HTERT RPE-1 (cell line): ENCODE measurements around the gene CCDC6.

Experiments
- in situ Hi-C: fragments of 300-500 bp; cut with MboI; formaldehyde crosslinking; loops from 4 replicates; pipeline ENCODE4 v1.14.3; 2020; ENCODE audit warnings: low sequenced_read_pairs

CCDC6 gene

GRCh38 chr10:59856104-59856503 lies 50.3 kb downstream of the CCDC6 start:
- in situ Hi-C loops = no loop called here

GRCh38 chr10:59854571-59854970 lies 51.8 kb downstream of the CCDC6 start:
- in situ Hi-C loops = no loop called here

- in situ Hi-C loops = no loop called here
Observed at GRCh38 chr10:59852670-59853069, 53.7 kb downstream of the CCDC6 start.

GRCh38 chr10:59851864-59852263 lies 54.5 kb downstream of the CCDC6 start:
- in situ Hi-C loops = no loop called here

- in situ Hi-C loops = no loop called here
Observed at GRCh38 chr10:59847888-59848287, 58.5 kb downstream of the CCDC6 start.

GRCh38 chr10:59847326-59847725 lies 59.0 kb downstream of the CCDC6 start:
- in situ Hi-C loops = no loop called here

GRCh38 chr10:59844436-59844835 lies 61.9 kb downstream of the CCDC6 start:
- in situ Hi-C loops = no loop called here

GRCh38 chr10:59843748-59844147 lies 62.6 kb downstream of the CCDC6 start:
- in situ Hi-C loops = no loop called here

- in situ Hi-C loops = no loop called here
Observed at GRCh38 chr10:59839576-59839975, 66.8 kb downstream of the CCDC6 start.

GRCh38 chr10:59838085-59838789 lies 68.1 kb downstream of the CCDC6 start:
- in situ Hi-C loops = no loop called here

- in situ Hi-C loops = no loop called here
Observed at GRCh38 chr10:59833810-59834209, 72.5 kb downstream of the CCDC6 start.

- in situ Hi-C loops = no loop called here
Observed at GRCh38 chr10:59832506-59832905, 73.8 kb downstream of the CCDC6 start.

- in situ Hi-C loops = no loop called here
Observed at GRCh38 chr10:59831658-59832503, 74.5 kb downstream of the CCDC6 start.

GRCh38 chr10:59830601-59831259 lies 75.6 kb downstream of the CCDC6 start:
- in situ Hi-C loops = no loop called here

GRCh38 chr10:59829601-59830000 lies 76.8 kb downstream of the CCDC6 start:
- in situ Hi-C loops = no loop called here

GRCh38 chr10:59829024-59829423 lies 77.3 kb downstream of the CCDC6 start:
- in situ Hi-C loops = no loop called here

- in situ Hi-C loops = no loop called here
Observed at GRCh38 chr10:59825932-59826331, 80.4 kb downstream of the CCDC6 start.

- in situ Hi-C loops = no loop called here
Observed at GRCh38 chr10:59823751-59824150, 82.6 kb downstream of the CCDC6 start.

GRCh38 chr10:59823111-59823510 lies 83.2 kb downstream of the CCDC6 start:
- in situ Hi-C loops = no loop called here

- in situ Hi-C loops = no loop called here
Observed at GRCh38 chr10:59820471-59820870, 85.9 kb downstream of the CCDC6 start.

GRCh38 chr10:59819683-59820082 lies 86.7 kb downstream of the CCDC6 start:
- in situ Hi-C loops = no loop called here

GRCh38 chr10:59819265-59819664 lies 87.1 kb downstream of the CCDC6 start:
- in situ Hi-C loops = no loop called here
